Parathyroid adenoma (tissue), 2 donors: ENCODE data around the gene MARK4.

Source experiments
- H2AFZ ChIP-seq: fragments of 300-600 bp; sonication (generic); one replicate; pipeline ENCODE4 v1.7.0; 2017; ENCODE audit warnings: antibody characterized with exemption, mild to moderate bottlenecking
- H3K27ac ChIP-seq: fragments of 300-600 bp; sonication (generic); one replicate; pipeline ENCODE4 v1.7.0; 2017
- H3K27me3 ChIP-seq: fragments of 300-600 bp; sonication (generic); one replicate; pipeline ENCODE4 v1.7.0; 2017; ENCODE audit warnings: low read length; ENCODE audit not compliant: control insufficient read depth, insufficient read depth
- H3K36me3 ChIP-seq: fragments of 300-600 bp; sonication (generic); one replicate; pipeline ENCODE4 v1.7.0; 2017; ENCODE audit warnings: low read length; ENCODE audit not compliant: control insufficient read depth, insufficient read depth
- H3K4me1 ChIP-seq: fragments of 300-600 bp; sonication (generic); one replicate; pipeline ENCODE4 v1.7.0; 2017; ENCODE audit warnings: control low read depth
- H3K4me2 ChIP-seq: fragments of 300-600 bp; sonication (generic); one replicate; pipeline ENCODE4 v1.7.0; 2017; ENCODE audit warnings: low read length
- H3K4me3 ChIP-seq: fragments of 300-600 bp; sonication (generic); one replicate; pipeline ENCODE4 v1.7.0; 2017; ENCODE audit warnings: low read depth, low read length
- H3K79me2 ChIP-seq: fragments of 300-600 bp; sonication (generic); one replicate; pipeline ENCODE4 v1.7.0; 2017; ENCODE audit warnings: control low read depth
- H3K9ac ChIP-seq: fragments of 300-600 bp; sonication (generic); one replicate; pipeline ENCODE4 v1.7.0; 2017; ENCODE audit warnings: mild to moderate bottlenecking
- H3K9me3 ChIP-seq: fragments of 300-600 bp; sonication (generic); one replicate; pipeline ENCODE4 v1.7.0; 2017; ENCODE audit warnings: low read length; ENCODE audit not compliant: control insufficient read depth
- CTCF ChIP-seq: fragments of 300-600 bp; sonication (generic); IDR thresholded peaks from one replicate; pipeline ENCODE4 v1.7.0; 2017; ENCODE audit warnings: antibody characterized with exemption, mild to moderate bottlenecking
- donor health status: primary hyperparathyroidism.

The MARK4 gene

GRCh38 chr19:45321848-45322247, 70.8 kb downstream of the MARK4 start:
- Histone ChIP-seq H3K9me3 (no peaks in the 10 kb centered on the region), H3K79me2 (no peaks in the 10 kb centered on the region), H3K27ac (no peak overlapping the region), H3K4me3 (no peak overlapping the region), H3K9ac (no peak overlapping the region), H2AFZ (no peak overlapping the region), H3K4me2 (no peak overlapping the region), H3K36me3 (no peaks in the 10 kb centered on the region), H3K27me3 (no peaks in the 10 kb centered on the region), H3K4me1 (no peaks in the 10 kb centered on the region)
- no peak for TF ChIP-seq CTCF

GRCh38 chr19:45322311-45322710, 71.2 kb downstream of the MARK4 start:
- Histone ChIP-seq H3K27me3 (no peaks in the 10 kb centered on the region), H3K27ac (no peak overlapping the region), H3K9me3 (no peaks in the 10 kb centered on the region), H3K9ac (no peak overlapping the region), H3K4me1 (no peaks in the 10 kb centered on the region), H2AFZ (no peak overlapping the region), H3K36me3 (no peaks in the 10 kb centered on the region), H3K79me2 (no peaks in the 10 kb centered on the region), H3K4me2 (no peak overlapping the region), H3K4me3 (no peak overlapping the region)
- no peak for TF ChIP-seq CTCF

- Histone ChIP-seq H3K4me1 (no peaks in the 10 kb centered on the region), H3K79me2 (no peaks in the 10 kb centered on the region), H3K27me3 (no peaks in the 10 kb centered on the region), H2AFZ (peak within 1 kb of the TSS; percentile 56), H3K4me2 (no peak within 1 kb of the TSS), H3K27ac (no peak within 1 kb of the TSS), H3K9me3 (no peaks in the 10 kb centered on the region), H3K9ac (no peak within 1 kb of the TSS), H3K4me3 (no peak within 1 kb of the TSS), H3K36me3 (no peaks in the 10 kb centered on the region)
- TF ChIP-seq CTCF: no peak
Observed at GRCh38 chr19:45322744-45323281, 71.7 kb downstream of the MARK4 start, which contains the start of gene CKM. CKM (minus strand) TSS chr19:45322875; CDS start chr19:45319713, 3,162 bp downstream.

GRCh38 chr19:45323671-45324081, 72.6 kb downstream of the MARK4 start:
- Histone ChIP-seq H2AFZ (peak overlapping the region; percentile 56), H3K4me1 (no peaks in the 10 kb centered on the region), H3K9me3 (no peaks in the 10 kb centered on the region), H3K36me3 (no peaks in the 10 kb centered on the region), H3K9ac (no peak overlapping the region), H3K4me2 (no peak overlapping the region), H3K4me3 (no peak overlapping the region), H3K27ac (no peak overlapping the region), H3K27me3 (no peaks in the 10 kb centered on the region), H3K79me2 (no peaks in the 10 kb centered on the region)
- no peak for TF ChIP-seq CTCF

- no peaks in the 10 kb centered on the region for H3K4me1 ChIP-seq
- no peak overlapping the region for H3K4me2 ChIP-seq
- H3K79me2 ChIP-seq: no peaks in the 10 kb centered on the region
- no peak overlapping the region for H3K4me3 ChIP-seq
- H3K27me3 ChIP-seq: no peaks in the 10 kb centered on the region
- no peak overlapping the region for H3K9ac ChIP-seq
- H3K9me3 ChIP-seq: no peaks in the 10 kb centered on the region
- no peak overlapping the region for H2AFZ ChIP-seq
- TF ChIP-seq CTCF: no peak
- no peak overlapping the region for H3K27ac ChIP-seq
- H3K36me3 ChIP-seq: no peaks in the 10 kb centered on the region
Observed at GRCh38 chr19:45324349-45324907, 73.4 kb downstream of the MARK4 start.
